Measurements from ENCODE around the gene IGFN1. TPM values are rescaled to one million over a fixed set of nuclear protein-coding genes. Genes with fewer than 3 reads are reported as not detected.

IGFN1 gene
- 0.04 TPM for polyA plus RNA-seq (2012; ENCODE audit: missing spikeins)

DNA sequence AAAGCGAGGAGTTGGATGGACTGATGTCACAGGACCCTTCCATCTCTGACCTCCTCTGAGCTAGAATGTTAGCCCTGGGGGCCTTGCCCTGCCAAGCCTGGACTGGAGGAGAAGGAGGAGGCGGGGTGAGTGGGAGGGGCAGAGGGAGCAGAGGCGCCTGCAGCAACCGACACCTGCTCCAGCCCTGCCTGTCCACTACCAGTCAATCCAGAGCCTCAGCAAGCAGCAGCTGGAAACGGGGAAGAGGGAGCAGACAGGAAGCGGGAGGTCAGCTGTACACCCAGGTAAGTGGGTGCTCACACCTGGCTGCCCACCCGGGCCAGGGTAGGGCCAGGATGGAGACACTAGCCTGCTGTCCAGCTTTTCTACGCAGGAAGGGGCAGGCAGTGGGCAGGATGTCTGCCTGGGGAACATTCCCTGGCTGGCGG is at the start of gene IGFN1:
Gene IGFN1 (plus strand): TSS at position 201 of the 428 bp plus-strand sequence. CDS start 2,470 bp downstream, outside the sequence.
- FAIRE-seq (no peak), DNase-seq (ENCODE audit: insufficient read length) (no peak)
- TF ChIP-seq POLR2AphosphoS5 (IDR thresholded peaks at IDR 0.05; ENCODE audit: low read depth, low read length): no peak
- TF ChIP-seq POLR2A (IDR thresholded peaks at IDR 0.05; ENCODE audit: low read depth, low read length): no peak
- no peak for TF ChIP-seq TAF1 (IDR thresholded peaks at IDR 0.05; ENCODE audit: borderline replicate concordance, low read depth, low read length)

DNA sequence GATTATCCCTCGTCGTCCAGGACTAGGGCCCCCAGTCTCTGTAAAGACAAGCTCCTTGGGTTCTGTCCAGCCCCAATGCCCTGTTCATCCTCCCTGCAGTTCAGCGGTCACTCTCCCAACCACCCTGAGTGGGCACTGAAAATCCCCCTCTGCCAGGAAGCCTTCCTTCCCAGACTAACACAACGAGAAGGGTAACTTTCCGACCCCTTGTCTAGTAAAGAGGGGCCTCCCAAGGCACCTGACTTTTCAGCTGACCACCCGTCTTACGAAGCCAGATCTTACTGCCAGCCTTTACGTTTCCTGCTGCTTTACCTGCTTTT is 49.7 kb upstream of the IGFN1 start:
- no peak for TF ChIP-seq TAF1 (IDR thresholded peaks at IDR 0.05; ENCODE audit: borderline replicate concordance, low read depth, low read length)
- FAIRE-seq (no peak), DNase-seq (ENCODE audit: insufficient read length) (no peak)

DNA sequence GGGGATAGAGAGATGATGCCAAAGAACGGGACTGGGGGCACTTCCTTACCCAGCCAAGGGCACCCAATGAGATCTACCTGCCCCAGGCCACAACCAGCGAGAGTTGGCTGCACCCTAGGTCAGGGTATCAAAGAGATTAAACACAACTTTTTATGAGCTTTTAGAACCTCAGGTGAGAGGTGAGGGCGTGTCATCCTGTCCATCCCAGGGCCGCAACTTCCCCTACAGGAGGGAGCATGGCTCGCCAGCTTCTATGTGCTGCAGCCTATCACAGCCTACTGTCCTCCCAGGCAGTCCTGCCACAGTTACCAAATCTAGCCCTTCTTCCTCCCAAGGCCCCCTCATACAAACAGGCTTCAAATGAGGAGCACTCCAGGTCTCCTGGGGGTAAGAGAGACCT is 49.2 kb upstream of the IGFN1 start:
- no peak for DNase-seq (ENCODE audit: insufficient read length)
- TF ChIP-seq POLR2A (IDR thresholded peaks at IDR 0.05; ENCODE audit: low read depth, low read length): no peak
- TF ChIP-seq TAF1 (IDR thresholded peaks at IDR 0.05; ENCODE audit: borderline replicate concordance, low read depth, low read length): no peak
- no peak for TF ChIP-seq POLR2AphosphoS5 (IDR thresholded peaks at IDR 0.05; ENCODE audit: low read depth, low read length)
- FAIRE-seq: no peak

DNA sequence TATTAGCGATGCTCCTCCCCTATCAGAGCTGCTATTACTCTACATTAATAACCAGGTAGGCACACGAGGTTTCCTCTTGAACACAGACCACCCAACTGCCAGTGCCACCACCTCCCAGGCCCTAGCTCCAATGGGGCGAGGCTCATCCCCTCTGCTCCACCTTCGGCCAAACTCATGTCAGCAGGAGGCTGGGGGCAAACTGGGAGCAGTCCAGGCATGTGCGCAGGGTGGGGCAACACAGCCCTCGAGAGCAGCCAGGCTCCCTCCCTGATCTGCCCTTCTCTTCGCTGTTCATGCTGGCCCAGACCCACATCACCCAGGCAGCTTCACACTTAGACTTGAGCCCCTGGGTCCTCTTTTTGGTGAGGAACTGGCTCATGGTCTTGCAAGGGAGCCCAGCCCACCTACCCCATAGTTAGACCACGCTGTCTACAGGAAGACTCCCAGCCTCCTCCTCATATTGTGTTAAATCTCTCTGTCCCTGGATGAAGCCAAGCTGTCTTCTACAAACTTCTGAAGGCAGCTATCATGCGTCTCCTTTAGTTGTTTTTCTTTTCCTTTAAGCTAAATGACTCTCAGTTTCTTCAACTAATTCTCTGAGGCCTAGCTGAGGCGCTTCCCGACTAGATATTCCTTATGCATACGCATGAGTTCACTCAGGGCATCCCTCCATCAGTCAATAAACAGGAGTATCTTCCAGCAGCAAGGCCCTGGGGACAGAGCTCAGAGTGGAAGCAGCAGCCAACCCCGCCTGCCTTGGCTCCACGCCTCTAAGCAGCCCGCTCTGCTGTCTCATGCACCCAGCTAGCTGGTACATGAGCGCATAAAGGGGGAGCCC is 48.4 kb upstream of the IGFN1 start:
- DNase-seq (ENCODE audit: insufficient read length) (no peak), FAIRE-seq (no peak)
- TF ChIP-seq POLR2AphosphoS5 (IDR thresholded peaks at IDR 0.05; ENCODE audit: low read depth, low read length) (no peak), POLR2A (IDR thresholded peaks at IDR 0.05; ENCODE audit: low read depth, low read length) (no peak), TAF1 (IDR thresholded peaks at IDR 0.05; ENCODE audit: borderline replicate concordance, low read depth, low read length) (no peak)

DNA sequence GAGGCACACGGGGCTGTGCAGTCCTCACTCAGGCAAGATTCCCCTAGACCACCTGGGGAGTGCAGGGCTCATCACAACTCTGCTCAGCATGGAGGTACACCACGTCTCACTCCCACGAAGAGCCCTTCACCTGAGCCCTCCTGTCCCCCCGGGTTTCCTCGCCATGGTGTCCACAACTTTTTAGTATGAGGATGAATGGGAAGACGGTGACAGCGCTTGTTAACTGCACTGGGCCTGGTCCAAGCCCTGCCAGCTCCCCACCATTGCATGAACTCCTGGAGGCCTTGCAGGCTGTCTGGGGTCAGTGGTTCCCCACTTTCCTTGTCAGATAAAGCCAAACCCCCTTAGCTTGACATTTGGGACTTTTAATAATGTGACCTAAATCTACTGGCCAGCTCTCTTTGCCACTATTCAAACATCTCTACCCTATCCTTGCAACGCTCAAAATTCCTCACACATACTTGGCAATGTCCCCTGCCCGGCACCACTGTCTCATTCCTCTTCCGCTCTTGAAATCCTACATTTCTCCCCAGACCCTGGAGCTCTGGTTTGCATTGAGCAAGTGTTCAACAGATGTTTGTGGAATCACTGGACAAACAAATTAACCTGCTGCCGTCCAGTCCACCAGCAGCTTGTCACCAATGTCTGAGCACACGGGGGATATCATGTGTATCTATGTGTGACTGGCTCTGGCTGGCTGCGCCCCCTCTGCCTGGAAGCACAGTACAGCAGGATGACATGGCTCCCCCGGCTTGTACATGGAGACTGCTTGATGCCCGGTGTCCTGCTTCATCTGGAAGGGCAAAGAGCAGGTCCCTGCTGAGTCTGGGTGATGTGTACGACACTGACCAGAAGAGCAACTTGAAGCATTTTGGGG is 47.5 kb upstream of the IGFN1 start:
- no peak for TF ChIP-seq POLR2A (IDR thresholded peaks at IDR 0.05; ENCODE audit: low read depth, low read length)
- no peak for TF ChIP-seq TAF1 (IDR thresholded peaks at IDR 0.05; ENCODE audit: borderline replicate concordance, low read depth, low read length)
- no peak for TF ChIP-seq POLR2AphosphoS5 (IDR thresholded peaks at IDR 0.05; ENCODE audit: low read depth, low read length)
- no peak for DNase-seq (ENCODE audit: insufficient read length)
- FAIRE-seq: no peak

DNA sequence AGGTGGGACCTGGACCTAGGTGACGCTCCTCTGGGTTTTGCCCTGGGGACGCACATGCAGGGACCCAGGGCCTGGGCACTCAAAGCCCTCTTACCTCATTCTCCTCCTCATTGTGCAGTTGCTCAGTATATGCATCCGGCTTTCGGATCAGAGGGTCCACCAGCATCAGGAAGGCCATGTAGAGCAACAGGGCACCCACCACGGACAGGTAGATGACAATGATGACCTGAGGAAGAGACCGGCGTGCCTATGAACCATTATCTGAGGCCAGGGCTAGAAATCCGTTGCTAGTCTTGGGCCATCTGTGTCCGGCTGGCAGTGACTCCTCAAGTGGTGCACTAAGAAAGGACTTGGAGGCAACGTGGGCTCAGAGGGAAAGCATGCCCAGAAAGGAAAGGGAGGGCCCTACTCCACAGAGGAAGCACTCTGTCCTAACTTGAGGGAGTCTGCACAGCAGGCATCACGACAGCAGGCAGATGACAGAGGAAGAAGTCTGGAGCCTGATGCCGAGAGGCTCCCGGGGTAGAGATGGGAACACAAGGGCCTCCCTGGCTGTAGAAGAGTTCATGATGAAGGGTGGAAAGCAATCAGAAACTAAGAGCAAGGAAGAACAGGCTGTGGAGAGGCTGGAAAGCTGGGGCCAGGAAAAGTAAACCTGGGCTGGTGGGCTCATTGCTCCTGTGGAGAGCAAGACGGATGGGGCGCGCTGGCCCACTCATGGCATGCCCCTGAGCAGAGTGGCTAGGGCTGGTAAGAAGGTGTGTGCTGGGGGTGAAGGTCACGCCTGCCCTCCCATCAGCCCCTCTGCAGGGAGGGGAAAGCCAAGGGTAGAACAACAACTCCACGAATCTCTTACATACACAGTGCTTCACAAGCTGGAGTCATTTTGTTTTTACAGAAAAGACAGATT is 46.6 kb upstream of the IGFN1 start:
- TF ChIP-seq POLR2AphosphoS5 (IDR thresholded peaks at IDR 0.05; ENCODE audit: low read depth, low read length) (no peak), POLR2A (IDR thresholded peaks at IDR 0.05; ENCODE audit: low read depth, low read length) (no peak), TAF1 (IDR thresholded peaks at IDR 0.05; ENCODE audit: borderline replicate concordance, low read depth, low read length) (no peak)
- DNase-seq (ENCODE audit: insufficient read length): no peak
- FAIRE-seq: no peak

DNA sequence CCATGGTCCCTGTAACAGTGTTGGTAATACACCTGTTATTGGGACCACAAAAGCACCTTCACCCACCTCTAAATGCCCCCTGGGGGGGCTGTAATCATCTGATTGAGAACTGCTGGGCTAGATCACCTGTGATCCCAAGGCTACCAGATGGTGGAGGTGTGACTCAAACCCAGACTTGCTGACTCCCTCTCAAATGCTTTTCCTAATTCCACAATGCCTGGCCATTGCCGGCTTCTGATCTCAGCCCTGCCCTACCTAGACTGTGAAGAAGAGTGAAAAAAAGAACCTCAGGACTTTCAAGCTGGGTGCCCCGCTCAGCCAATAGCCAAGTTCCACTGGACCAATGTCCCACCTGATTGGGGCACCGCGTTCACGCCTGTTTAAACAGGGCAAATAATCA is 45.9 kb upstream of the IGFN1 start:
- DNase-seq (ENCODE audit: insufficient read length) (no peak), FAIRE-seq (no peak)
- TF ChIP-seq TAF1 (IDR thresholded peaks at IDR 0.05; ENCODE audit: borderline replicate concordance, low read depth, low read length) (no peak), POLR2AphosphoS5 (IDR thresholded peaks at IDR 0.05; ENCODE audit: low read depth, low read length) (no peak)

DNA sequence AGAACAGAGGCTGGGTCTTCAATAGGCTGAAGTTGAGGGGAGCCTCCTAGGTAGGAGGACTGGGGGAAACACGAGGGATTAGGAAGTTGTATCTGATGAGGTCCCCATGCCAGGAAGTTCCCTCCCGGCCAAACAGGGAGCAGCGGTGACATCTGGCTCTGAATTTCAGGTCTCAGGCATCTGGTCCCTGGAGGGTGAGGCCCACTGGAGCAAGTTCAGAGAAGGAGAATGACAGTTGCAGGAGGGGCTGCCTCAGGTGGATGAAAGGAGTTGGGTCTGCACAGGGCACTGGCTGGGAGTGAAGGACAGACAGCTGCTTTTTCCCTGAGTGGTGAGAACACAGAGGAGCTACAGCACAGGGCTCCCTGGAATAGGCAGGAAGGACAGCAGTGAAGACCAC is 45.5 kb upstream of the IGFN1 start:
- TF ChIP-seq TAF1 (IDR thresholded peaks at IDR 0.05; ENCODE audit: borderline replicate concordance, low read depth, low read length): no peak
- no peak for TF ChIP-seq POLR2A (IDR thresholded peaks at IDR 0.05; ENCODE audit: low read depth, low read length)
- TF ChIP-seq POLR2AphosphoS5 (IDR thresholded peaks at IDR 0.05; ENCODE audit: low read depth, low read length): no peak
- no peak for FAIRE-seq
- DNase-seq (ENCODE audit: insufficient read length): no peak

DNA sequence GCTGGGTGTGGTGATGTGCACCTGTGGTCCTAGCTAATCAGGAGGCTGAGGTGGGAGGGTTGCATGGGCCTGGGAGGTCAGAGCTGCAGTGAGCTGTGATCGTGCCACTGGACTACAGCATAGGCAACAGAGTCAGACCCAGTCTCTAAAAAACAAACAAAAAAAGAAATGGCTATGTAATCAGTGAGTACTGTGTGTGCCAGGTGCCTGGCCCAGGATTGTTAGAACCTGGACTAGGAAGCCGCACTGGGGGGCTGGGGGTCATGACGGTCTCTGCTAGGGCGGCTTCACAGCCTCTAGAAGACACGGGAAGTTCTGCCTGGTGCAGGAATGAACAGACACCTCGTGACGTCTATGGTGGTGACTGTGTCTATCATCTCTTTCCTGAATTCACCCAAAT is 44.8 kb upstream of the IGFN1 start:
- TF ChIP-seq POLR2A (IDR thresholded peaks at IDR 0.05; ENCODE audit: low read depth, low read length) (no peak), TAF1 (IDR thresholded peaks at IDR 0.05; ENCODE audit: borderline replicate concordance, low read depth, low read length) (no peak), POLR2AphosphoS5 (IDR thresholded peaks at IDR 0.05; ENCODE audit: low read depth, low read length) (no peak)
- DNase-seq (ENCODE audit: insufficient read length) (no peak), FAIRE-seq (no peak)

DNA sequence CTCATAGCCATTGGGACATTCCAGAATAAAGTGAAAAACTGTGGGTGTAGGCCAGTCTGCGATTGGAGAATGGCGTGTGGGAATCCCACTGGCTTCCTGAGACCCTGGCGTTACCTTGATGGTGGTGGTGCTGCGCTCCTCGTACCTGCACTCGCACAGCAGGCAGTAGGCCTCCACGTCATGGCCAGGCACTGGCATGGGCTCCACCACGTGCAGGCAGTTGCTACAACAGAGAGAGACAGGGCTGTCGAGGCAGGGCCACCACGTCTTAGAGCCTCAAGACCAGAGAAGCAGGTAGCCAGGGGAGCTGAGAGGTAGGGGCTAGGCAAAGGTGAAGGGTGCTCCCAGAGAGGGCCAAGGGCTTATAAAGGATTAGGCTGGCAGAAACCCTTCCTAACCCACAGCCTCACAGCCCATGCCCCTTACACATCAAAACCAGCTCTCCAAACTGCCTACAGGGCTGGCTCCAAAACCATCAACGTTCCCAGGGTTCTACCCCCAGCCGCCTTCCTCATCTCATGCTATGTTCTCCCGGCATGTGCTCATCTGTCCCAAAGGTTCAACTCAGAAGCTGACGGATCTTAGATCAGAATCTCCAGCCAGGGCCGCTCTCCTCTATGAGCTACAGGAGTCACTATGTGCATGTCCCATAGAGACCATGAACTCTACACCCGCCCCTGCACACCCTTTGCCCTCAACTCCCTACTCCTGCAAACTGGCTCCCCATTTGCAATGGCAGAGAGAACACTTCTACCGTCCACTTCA is 43.8 kb upstream of the IGFN1 start:
- no peak for TF ChIP-seq TAF1 (IDR thresholded peaks at IDR 0.05; ENCODE audit: borderline replicate concordance, low read depth, low read length)
- TF ChIP-seq POLR2AphosphoS5 (IDR thresholded peaks at IDR 0.05; ENCODE audit: low read depth, low read length): no peak
- TF ChIP-seq POLR2A (IDR thresholded peaks at IDR 0.05; ENCODE audit: low read depth, low read length): no peak
- DNase-seq (ENCODE audit: insufficient read length): no peak
- no peak for FAIRE-seq
